AG10803 (cell line): ENCODE results near the gene RHBDF1.
"Not testable (repeated sequence)": the region's sequence is repeated elsewhere in the genome, so short reads cannot be mapped to it uniquely, and the experiment has no call there.

ENCODE experiments used
- DNase-seq: peaks from one replicate; pipeline ENCODE4 v3.0.0; 2010; ENCODE audit warnings: low read depth
- H3K4me3 ChIP-seq: 2 replicates; pipeline ENCODE4 v1.5.1; 2011; ENCODE audit warnings: mild to moderate bottlenecking, low read length, control low read depth
- CTCF ChIP-seq: conservative IDR thresholded peaks from 2 replicates; pipeline ENCODE4 v1.5.1; 2011; ENCODE audit warnings: mild to moderate bottlenecking, low read length, control low read depth, inconsistent platforms

The RHBDF1 gene

GRCh38 chr16:33877-34647 lies 38.4 kb downstream of the RHBDF1 start:
- no peak for DNase-seq
- H3K4me3 ChIP-seq = no peak overlapping the region
- no peak for TF ChIP-seq CTCF

GRCh38 chr16:33154-33876 lies 39.1 kb downstream of the RHBDF1 start:
- DNase-seq, H3K4me3 ChIP-seq: not testable (repeated sequence)

GRCh38 chr16:30627-31026 lies 41.8 kb downstream of the RHBDF1 start:
- H3K4me3 ChIP-seq, DNase-seq: not testable (repeated sequence)

- H3K4me3 ChIP-seq, DNase-seq: not testable (repeated sequence)
Observed at GRCh38 chr16:25926-26348, 46.5 kb downstream of the RHBDF1 start.

- not testable (repeated sequence) for DNase-seq, H3K4me3 ChIP-seq
Observed at GRCh38 chr16:24151-24550, 48.3 kb downstream of the RHBDF1 start.

GRCh38 chr16:20886-21285 lies 51.5 kb downstream of the RHBDF1 start:
- H3K4me3 ChIP-seq, DNase-seq: not testable (repeated sequence)

GRCh38 chr16:17062-17765 lies 55.2 kb downstream of the RHBDF1 start:
- not testable (repeated sequence) for DNase-seq, H3K4me3 ChIP-seq

- H3K4me3 ChIP-seq, DNase-seq: not testable (repeated sequence)
- peak; percentile 31 for TF ChIP-seq CTCF
Observed at GRCh38 chr16:10772-11171, 61.7 kb downstream of the RHBDF1 start.

- DNase-seq = no peak
- TF ChIP-seq CTCF = no peak
- H3K4me3 ChIP-seq = peak overlapping the region; percentile 42
Observed at GRCh38 chr16:9903-10665, 62.3 kb downstream of the RHBDF1 start.
